Neural cell (in vitro differentiated cells): Measurements from ENCODE around the gene HNRNPLL.

Source experiments
- CTCF ChIP-seq: fragments of 450-650 bp; IDR thresholded peaks from 2 replicates; pipeline ENCODE4 v1.5.1; 2014; ENCODE audit warnings: antibody characterized with exemption, mild to moderate bottlenecking, moderate library complexity; ENCODE audit not compliant: poor library complexity, severe bottlenecking
- REST ChIP-seq: IDR thresholded peaks from 2 replicates; pipeline ENCODE4 v1.6.1; 2012; ENCODE audit warnings: borderline replicate concordance

GRCh38 chr2:38591152-38591551, 11.6 kb downstream of the HNRNPLL start:
- no peak for TF ChIP-seq CTCF
- no peak for TF ChIP-seq REST
